GM23248 (cell line): ENCODE data around the gene NAT8L. TPM values are rescaled to one million over a fixed set of nuclear protein-coding genes. Genes with fewer than 3 reads are reported as not detected.
A peak's percentile ranks its signal among the peaks of the same experiment; 100 is the strongest.

Source experiments
- DNase-seq: peaks from one replicate; pipeline ENCODE4 v3.0.0-alpha.2; 2015
- H2AFZ ChIP-seq: fragments of 200-600 bp; sonication (generic); 2 replicates; pipeline ENCODE4 v1.6.1; 2016; ENCODE audit warnings: antibody characterized with exemption
- H3F3A ChIP-seq: fragments of 200-600 bp; sonication (generic); 2 replicates; pipeline ENCODE4 v1.6.1; 2016; ENCODE audit warnings: mild to moderate bottlenecking, antibody characterized with exemption, mixed run types; ENCODE audit not compliant: insufficient read depth
- H3K27ac ChIP-seq: fragments of 200-600 bp; sonication (generic); 2 replicates; pipeline ENCODE4 v1.5.1; 2016; ENCODE audit warnings: mild to moderate bottlenecking
- H3K27me3 ChIP-seq: fragments of 200-600 bp; sonication (generic); replicated peaks from 2 replicates; pipeline ENCODE4 v1.6.1; 2016; ENCODE audit warnings: mild to moderate bottlenecking; ENCODE audit not compliant: insufficient read depth
- H3K36me3 ChIP-seq: fragments of 200-600 bp; sonication (generic); 2 replicates; pipeline ENCODE4 v1.6.1; 2016; ENCODE audit warnings: low read depth, mild to moderate bottlenecking
- H3K4me1 ChIP-seq: fragments of 200-600 bp; sonication (generic); 2 replicates; pipeline ENCODE4 v1.6.1; 2016; ENCODE audit warnings: mild to moderate bottlenecking; ENCODE audit not compliant: insufficient read depth
- H3K4me2 ChIP-seq: fragments of 200-600 bp; sonication (generic); one replicate; pipeline ENCODE4 v1.6.1; 2016; ENCODE audit warnings: mild to moderate bottlenecking; ENCODE audit not compliant: unreplicated experiment
- H3K4me3 ChIP-seq: fragments of 200-600 bp; sonication (generic); 2 replicates; pipeline ENCODE4 v1.5.1; 2016; ENCODE audit warnings: mild to moderate bottlenecking
- H3K79me2 ChIP-seq: fragments of 200-600 bp; sonication (generic); 2 replicates; pipeline ENCODE4 v1.6.1; 2016; ENCODE audit warnings: mild to moderate bottlenecking; ENCODE audit not compliant: insufficient read depth
- H3K9ac ChIP-seq: fragments of 200-600 bp; sonication (generic); 2 replicates; pipeline ENCODE4 v1.6.1; 2016; ENCODE audit warnings: mild to moderate bottlenecking
- H3K9me2 ChIP-seq: fragments of 200-600 bp; sonication (generic); 2 replicates; pipeline ENCODE4 v1.6.1; 2016; ENCODE audit warnings: mixed run types, mild to moderate bottlenecking, moderate library complexity; ENCODE audit not compliant: insufficient read depth
- H3K9me3 ChIP-seq: fragments of 200-600 bp; sonication (generic); one replicate; pipeline ENCODE4 v1.6.1; 2017; ENCODE audit warnings: low read depth
- H4K20me1 ChIP-seq: fragments of 200-600 bp; sonication (generic); 2 replicates; pipeline ENCODE4 v1.6.0; 2016; ENCODE audit not compliant: insufficient read depth
- EZH2 ChIP-seq: fragments of 200-600 bp; sonication (generic); IDR thresholded peaks from 2 replicates; pipeline ENCODE4 v1.6.1; 2018; ENCODE audit warnings: antibody characterized with exemption, mild to moderate bottlenecking; ENCODE audit not compliant: insufficient read depth, poor library complexity, severe bottlenecking
- EZH2phosphoT487 ChIP-seq: fragments of 200-600 bp; sonication (generic); IDR thresholded peaks from 2 replicates; pipeline ENCODE4 v1.6.1; 2018; ENCODE audit warnings: antibody characterized with exemption, moderate library complexity, mild to moderate bottlenecking, low read depth; ENCODE audit not compliant: insufficient read depth
- WGBS, 2 experiments: methylation state at CpG; one replicate each; pipeline ENCODE4 v1.1.6; 2015 to 2017; ENCODE audit warnings: low lambda C conversion rate in 2 of 2, low coverage in 1 of 2; ENCODE audit errors: missing lambda C conversion rate in 2 of 2; 5-methylcytosine and 5-hydroxymethylcytosine counted together
- in situ Hi-C: fragments of 300-500 bp; cut with MboI; formaldehyde crosslinking; loops from 2 replicates; pipeline ENCODE4 v1.15.0; 2020
- polyA plus RNA-seq: library from polyadenylated mRNA; unstranded; fragments of >200 nt; fragmentation: Nextera tagmentation; extraction: Ambion mirVana; gene quantifications from 2 replicates; pipeline ENCODE4 v1.2.1, GENCODE V29; 2016
- total RNA-seq: library from RNA; depleted of rRNA; stranded (reverse); fragments of >200 nt; shearing (Covaris generic); gene quantifications from 2 replicates; pipeline ENCODE4 v1.2.3, GENCODE V29; 2014

Gene NAT8L
- total and polyA plus RNA-seq, 2 experiments from 2014 or later = 0.03 TPM; not detected in 1

DNA sequence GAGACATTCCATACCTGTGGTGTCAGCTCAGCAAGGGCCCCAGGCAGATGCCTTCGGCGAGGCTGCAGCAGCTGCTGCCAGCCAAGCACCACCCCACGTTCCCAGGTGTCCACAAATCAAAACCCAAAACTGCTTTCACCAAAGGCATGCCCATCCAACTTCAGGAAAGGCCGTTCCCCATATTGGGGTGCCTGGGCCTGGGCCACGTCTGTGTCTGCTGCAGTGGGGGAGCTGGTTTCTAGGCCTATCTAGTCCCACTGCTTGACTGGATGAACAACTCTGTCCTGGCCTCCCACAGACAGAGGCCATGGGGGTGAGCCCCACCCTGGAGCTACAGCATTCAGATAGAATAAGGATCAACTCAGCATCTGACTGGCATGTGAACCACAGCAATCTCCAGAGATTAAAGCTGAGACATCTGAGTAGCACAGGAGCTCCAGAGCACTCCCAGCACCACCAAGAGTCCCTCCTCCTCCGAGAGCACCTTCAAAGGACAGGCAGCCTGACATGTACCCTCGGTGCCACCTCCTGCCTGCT, 37.0 kb downstream of the NAT8L start:
- H3K9me2 ChIP-seq = no peaks in the 10 kb centered on the region
- in situ Hi-C loops = no loop called here
- H3K9ac ChIP-seq = no peak overlapping the region
- H3F3A ChIP-seq = no peaks in the 10 kb centered on the region
- H3K4me1 ChIP-seq = 0 out of 2 replicates have a peak, but pooled peaks cover under 1% of the 10 kb centered on the region
- H3K27me3 ChIP-seq = no peaks in the 10 kb centered on the region
- H3K4me2 ChIP-seq = no peak overlapping the region
- H3K27ac ChIP-seq = no peak overlapping the region
- H3K36me3 ChIP-seq = no peaks in the 10 kb centered on the region
- TF ChIP-seq EZH2 (no peak), EZH2phosphoT487 (no peak)
- no peaks in the 10 kb centered on the region for H3K79me2 ChIP-seq
- H2AFZ ChIP-seq = no peak overlapping the region
- no peak for DNase-seq
- no peak overlapping the region for H3K4me3 ChIP-seq
- no peaks in the 10 kb centered on the region for H3K9me3 ChIP-seq
- H4K20me1 ChIP-seq = no peaks in the 10 kb centered on the region
- WGBS, 2 experiments = 74 to 87% methylated on average over 6 to 7 of the region's 7 CpGs

DNA sequence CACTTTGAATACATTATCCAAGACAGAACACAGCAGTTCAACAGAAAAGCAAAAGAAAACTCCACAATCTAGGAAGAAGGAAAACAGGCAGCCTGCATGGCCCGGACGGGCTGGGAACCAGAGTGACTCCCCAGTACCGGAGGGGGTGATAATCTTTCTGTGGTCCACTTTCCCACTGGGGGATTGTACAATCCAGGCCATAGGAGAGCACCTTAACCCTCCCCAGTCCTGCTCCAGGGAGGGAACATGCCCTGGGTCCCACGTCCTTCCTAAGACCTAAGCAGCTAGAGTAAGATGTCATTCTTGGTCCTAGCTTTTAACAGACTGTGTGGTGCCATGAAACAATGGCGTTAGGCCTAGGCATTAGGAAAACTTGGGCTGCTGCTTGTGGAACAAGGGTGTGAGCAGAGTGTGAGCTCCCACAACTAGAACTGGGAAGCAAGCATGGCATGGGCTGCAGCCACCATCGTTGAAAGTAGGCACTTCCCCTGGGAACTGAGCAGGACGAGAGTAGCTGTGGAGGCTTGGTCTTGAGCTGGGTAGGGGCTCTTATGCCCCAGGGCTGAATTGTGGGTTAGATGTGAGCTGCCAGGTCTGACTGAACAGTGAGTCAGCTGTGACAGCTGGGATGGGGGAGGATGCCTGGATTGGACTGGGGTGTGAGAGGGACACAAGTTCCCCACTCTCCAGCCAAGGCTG, 42.4 kb downstream of the NAT8L start:
- H3K9ac ChIP-seq = no peak overlapping the region
- peaks cover 9% of the 10 kb centered on the region; the same call in 1 of the 2 replicates for H3K4me1 ChIP-seq
- in situ Hi-C loops = no loop called here
- H3K27ac ChIP-seq = no peak overlapping the region
- no peaks in the 10 kb centered on the region for H3K27me3 ChIP-seq
- H3K4me3 ChIP-seq = no peak overlapping the region
- H3K4me2 ChIP-seq = no peak overlapping the region
- TF ChIP-seq EZH2phosphoT487 (no peak), EZH2 (no peak)
- H3K9me3 ChIP-seq = no peaks in the 10 kb centered on the region
- H3K79me2 ChIP-seq = no peaks in the 10 kb centered on the region
- H4K20me1 ChIP-seq = no peaks in the 10 kb centered on the region
- H3F3A ChIP-seq = no peaks in the 10 kb centered on the region; the same call in 1 of the 2 replicates
- WGBS, 2 experiments = 77 to 78% methylated on average over 7 of the region's 7 CpGs
- no peaks in the 10 kb centered on the region for H3K9me2 ChIP-seq
- H3K36me3 ChIP-seq = no peaks in the 10 kb centered on the region
- H2AFZ ChIP-seq = no peak overlapping the region
- peak; percentile 64 for DNase-seq

- in situ Hi-C loops = no loop called here
- WGBS, 2 experiments = 85 to 88% methylated on average over 4 of the region's 4 CpGs
- Histone ChIP-seq H3K4me1 (peaks cover 9% of the 10 kb centered on the region; the same call in 1 of the 2 replicates), H3K9me3 (no peaks in the 10 kb centered on the region), H3K9me2 (no peaks in the 10 kb centered on the region), H3K4me2 (no peak overlapping the region), H3F3A (no peaks in the 10 kb centered on the region; the same call in 1 of the 2 replicates), H4K20me1 (no peaks in the 10 kb centered on the region), H3K27me3 (no peaks in the 10 kb centered on the region), H3K27ac (no peak overlapping the region), H3K79me2 (no peaks in the 10 kb centered on the region), H3K36me3 (no peaks in the 10 kb centered on the region), H3K9ac (no peak overlapping the region), H3K4me3 (no peak overlapping the region), H2AFZ (no peak overlapping the region)
- DNase-seq = no peak
- TF ChIP-seq EZH2 (no peak), EZH2phosphoT487 (no peak)
Observed at GRCh38 chr4:2102045-2102883, 43.1 kb downstream of the NAT8L start.

DNA sequence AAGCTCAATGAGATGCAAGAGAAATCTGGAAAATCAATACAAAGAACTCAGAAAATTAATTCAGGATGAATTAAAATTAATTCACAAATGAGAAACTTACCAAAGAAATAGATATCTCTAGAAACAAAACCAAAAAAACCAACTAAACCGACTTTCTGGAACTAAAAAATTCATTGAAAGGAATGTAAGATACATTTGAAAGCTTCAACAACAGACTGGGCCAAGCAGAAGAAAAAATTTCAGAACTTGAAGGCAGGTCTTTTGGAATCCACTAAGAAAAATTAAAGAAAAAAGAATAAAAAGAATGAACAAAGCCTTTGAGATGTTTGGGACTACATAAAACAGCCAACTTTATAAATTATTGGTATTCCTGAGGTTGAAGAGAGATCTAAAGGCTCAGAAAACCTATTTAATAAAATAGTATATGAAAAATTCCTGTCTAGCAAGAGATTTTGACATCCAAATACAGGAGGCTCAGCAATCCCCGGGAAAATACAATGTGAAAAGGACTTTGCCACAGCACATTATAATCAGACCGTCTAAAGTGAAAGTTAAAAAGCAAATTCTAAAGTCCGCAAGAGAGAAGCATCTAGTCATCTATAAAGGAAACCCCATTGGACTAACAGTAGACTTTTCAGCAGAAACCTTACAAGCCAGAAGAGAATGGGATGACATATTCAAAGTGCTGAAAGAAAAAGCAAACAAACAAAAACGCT, 44.2 kb downstream of the NAT8L start:
- 71 to 72% methylated on average over 5 of the region's 5 CpGs for WGBS, 2 experiments
- H3K4me3 ChIP-seq = no peak overlapping the region
- H3K4me2 ChIP-seq = no peak overlapping the region
- in situ Hi-C loops = no loop called here
- no peaks in the 10 kb centered on the region for H3K9me3 ChIP-seq
- no peaks in the 10 kb centered on the region for H4K20me1 ChIP-seq
- DNase-seq = no peak
- H3K9me2 ChIP-seq = no peaks in the 10 kb centered on the region
- no peaks in the 10 kb centered on the region for H3K36me3 ChIP-seq
- H2AFZ ChIP-seq = no peak overlapping the region
- peaks cover 9% of the 10 kb centered on the region; the same call in 1 of the 2 replicates for H3K4me1 ChIP-seq
- H3K9ac ChIP-seq = no peak overlapping the region
- no peaks in the 10 kb centered on the region for H3K79me2 ChIP-seq
- H3F3A ChIP-seq = no peaks in the 10 kb centered on the region; the same call in 1 of the 2 replicates
- H3K27ac ChIP-seq = no peak overlapping the region
- H3K27me3 ChIP-seq = no peaks in the 10 kb centered on the region
- TF ChIP-seq EZH2phosphoT487 (no peak), EZH2 (no peak)
